GM21723 (cell line): ENCODE data around the gene PLEKHS1.
A peak's percentile ranks its signal among the peaks of the same experiment; 100 is the strongest.
"Not testable (repeated sequence)": the region's sequence is repeated elsewhere in the genome, so short reads cannot be mapped to it uniquely, and the experiment has no call there.

Source experiments
- ATAC-seq: cut with Tn5 transposase; IDR thresholded peaks from one replicate; pipeline ENCODE4 v1.9.1; 2021; ENCODE audit warnings: mild to moderate bottlenecking, moderate library complexity; ENCODE audit not compliant: unreplicated experiment

Gene PLEKHS1

GRCh38 chr10:113739577-113739976 is 11.9 kb upstream of the PLEKHS1 start:
- ATAC-seq, result no peak

- no peak for ATAC-seq
These were observed 10.6 kb upstream of the PLEKHS1 start for GRCh38 chr10:113740850-113741249.

GRCh38 chr10:113742466-113742865 is 9.0 kb upstream of the PLEKHS1 start:
- ATAC-seq, result no peak

- ATAC-seq, result no peak
These were observed 7.9 kb upstream of the PLEKHS1 start for GRCh38 chr10:113743594-113743993.

GRCh38 chr10:113745374-113745773 is 6.1 kb upstream of the PLEKHS1 start:
- ATAC-seq, result no peak

GRCh38 chr10:113746217-113746957 is 5.1 kb upstream of the PLEKHS1 start:
- ATAC-seq, result no peak

GRCh38 chr10:113752553-113752952 is 1.1 kb downstream of the PLEKHS1 start:
- no peak for ATAC-seq

- ATAC-seq, result no peak
These were observed 1.7 kb downstream of the PLEKHS1 start for GRCh38 chr10:113753020-113753692.

- peak; percentile 48 for ATAC-seq
These were observed 2.6 kb downstream of the PLEKHS1 start for GRCh38 chr10:113754125-113754524.

- no peak for ATAC-seq
These were observed 3.3 kb downstream of the PLEKHS1 start for GRCh38 chr10:113754768-113755167.

GRCh38 chr10:113756940-113757543 is 5.6 kb downstream of the PLEKHS1 start:
- no peak for ATAC-seq

GRCh38 chr10:113762083-113762482 is 10.6 kb downstream of the PLEKHS1 start:
- no peak for ATAC-seq

GRCh38 chr10:113764582-113764981 is 13.1 kb downstream of the PLEKHS1 start:
- no peak for ATAC-seq

GRCh38 chr10:113765910-113766309 is 14.4 kb downstream of the PLEKHS1 start:
- no peak for ATAC-seq

- ATAC-seq, result no peak
These were observed 15.7 kb downstream of the PLEKHS1 start for GRCh38 chr10:113767222-113767621.

- no peak for ATAC-seq
These were observed 18.9 kb downstream of the PLEKHS1 start for GRCh38 chr10:113770346-113770745.

- ATAC-seq, result not testable (repeated sequence)
These were observed 19.6 kb downstream of the PLEKHS1 start for GRCh38 chr10:113771131-113771530.

- no peak for ATAC-seq
These were observed 24.3 kb downstream of the PLEKHS1 start for GRCh38 chr10:113775686-113776294.

- ATAC-seq, result no peak
These were observed 25.1 kb downstream of the PLEKHS1 start for GRCh38 chr10:113776553-113776952.

- no peak for ATAC-seq
These were observed 29.3 kb downstream of the PLEKHS1 start for GRCh38 chr10:113780681-113781250.

GRCh38 chr10:113782367-113782766 is 30.9 kb downstream of the PLEKHS1 start:
- no peak for ATAC-seq
